DOHH2 (cell line): Measurements from ENCODE around the gene LOXHD1.

Experiments used
- H3F3A ChIP-seq: fragments of 200-600 bp; sonication (generic), shearing (Covaris generic); 2 replicates; pipeline ENCODE4 v1.6.0; 2016; ENCODE audit warnings: antibody characterized with exemption, mild to moderate bottlenecking; ENCODE audit not compliant: control insufficient read depth, insufficient read depth
- H3K27ac ChIP-seq: fragments of 200-600 bp; sonication (generic); 2 replicates; pipeline ENCODE4 v1.5.1; 2014; ENCODE audit warnings: low read depth, mild to moderate bottlenecking, low read length, moderate library complexity
- H3K27me3 ChIP-seq: fragments of 200-600 bp; sonication (generic); 2 replicates; pipeline ENCODE4 v1.6.1; 2014; ENCODE audit warnings: mild to moderate bottlenecking, low read length, mixed read lengths; ENCODE audit not compliant: control insufficient read depth
- H3K36me3 ChIP-seq: fragments of 200-600 bp; sonication (generic); 2 replicates; pipeline ENCODE4 v1.6.1; 2014; ENCODE audit warnings: mild to moderate bottlenecking, low read length, moderate library complexity, mixed read lengths; ENCODE audit not compliant: control insufficient read depth
- H3K4me1 ChIP-seq: fragments of 200-600 bp; sonication (generic); 2 replicates; pipeline ENCODE4 v1.6.1; 2014; ENCODE audit warnings: mild to moderate bottlenecking, low read length, mixed read lengths; ENCODE audit not compliant: control insufficient read depth
- H3K4me2 ChIP-seq: fragments of 200-600 bp; sonication (generic); 2 replicates; pipeline ENCODE4 v1.6.0; 2014; ENCODE audit warnings: mild to moderate bottlenecking, low read length, moderate library complexity
- H3K4me3 ChIP-seq: fragments of 200-600 bp; sonication (generic); 2 replicates; pipeline ENCODE4 v1.5.1; 2014; ENCODE audit warnings: mild to moderate bottlenecking, low read length, mixed read lengths
- H3K79me2 ChIP-seq: fragments of 200-600 bp; sonication (generic); 2 replicates; pipeline ENCODE4 v1.6.1; 2014; ENCODE audit warnings: mild to moderate bottlenecking, low read length, mixed read lengths; ENCODE audit not compliant: control insufficient read depth
- H3K9me2 ChIP-seq: fragments of 200-600 bp; sonication (generic); replicated peaks from 2 replicates; pipeline ENCODE4 v1.6.1; 2014; ENCODE audit warnings: mild to moderate bottlenecking, low read length, mixed read lengths; ENCODE audit not compliant: control insufficient read depth
- H3K9me3 ChIP-seq: fragments of 200-600 bp; sonication (generic); 2 replicates; pipeline ENCODE4 v1.6.1; 2014; ENCODE audit warnings: antibody characterized with exemption, low read length, mixed read lengths; ENCODE audit not compliant: control insufficient read depth, insufficient read depth
- H4K20me1 ChIP-seq: fragments of 200-600 bp; sonication (generic); 2 replicates; pipeline ENCODE4 v1.6.0; 2014; ENCODE audit warnings: low read depth, mild to moderate bottlenecking, antibody characterized with exemption, low read length, moderate library complexity; ENCODE audit not compliant: control insufficient read depth, insufficient read depth
- CTCF ChIP-seq: fragments of 200-600 bp; sonication (generic); IDR thresholded peaks from one replicate; pipeline ENCODE4 v1.5.1; 2014; ENCODE audit warnings: antibody characterized with exemption, mild to moderate bottlenecking, low read depth, low read length; ENCODE audit not compliant: poor library complexity, severe bottlenecking
- EZH2phosphoT487 ChIP-seq: fragments of 200-600 bp; sonication (generic); IDR thresholded peaks from 2 replicates; pipeline ENCODE4 v1.6.1; 2017; ENCODE audit warnings: borderline replicate concordance, mild to moderate bottlenecking, antibody characterized with exemption, low read length, moderate library complexity, mixed read lengths

Gene LOXHD1

GRCh38 chr18:46676182-46676835, 19.3 kb upstream of the LOXHD1 start:
- Histone ChIP-seq H3K4me2 (peak overlapping the region; percentile 9; the same call in 1 of the 2 replicates), H3K4me1 (peaks cover 67% of the 10 kb centered on the region)

GRCh38 chr18:46675112-46675511, 18.1 kb upstream of the LOXHD1 start:
- Histone ChIP-seq H3K4me3 (no peak overlapping the region), H3K9me2 (no peaks in the 10 kb centered on the region), H3K4me1 (peaks cover 56% of the 10 kb centered on the region), H3K27ac (no peak overlapping the region), H4K20me1 (no peaks in the 10 kb centered on the region), H3K27me3 (no peaks in the 10 kb centered on the region), H3K9me3 (no peaks in the 10 kb centered on the region), H3F3A (no peaks in the 10 kb centered on the region), H3K79me2 (no peaks in the 10 kb centered on the region), H3K36me3 (no peaks in the 10 kb centered on the region), H3K4me2 (no peak overlapping the region)
- TF ChIP-seq CTCF (no peak), EZH2phosphoT487 (no peak)

More at GRCh38 chr18:46676182-46676835, 19.3 kb upstream of the LOXHD1 start:
- no peak for TF ChIP-seq CTCF
- no peak for TF ChIP-seq EZH2phosphoT487
- Histone ChIP-seq H4K20me1 (no peaks in the 10 kb centered on the region), H3K9me2 (no peaks in the 10 kb centered on the region), H3F3A (no peaks in the 10 kb centered on the region), H3K79me2 (no peaks in the 10 kb centered on the region), H3K27ac (no peak overlapping the region), H3K36me3 (no peaks in the 10 kb centered on the region), H3K9me3 (no peaks in the 10 kb centered on the region), H3K27me3 (no peaks in the 10 kb centered on the region), H3K4me3 (no peak overlapping the region)

- H3K4me3 ChIP-seq, result no peak overlapping the region
- TF ChIP-seq CTCF (no peak), EZH2phosphoT487 (no peak)
- no peaks in the 10 kb centered on the region for H3K9me2 ChIP-seq
- no peaks in the 10 kb centered on the region for H3K36me3 ChIP-seq
- no peaks in the 10 kb centered on the region for H3K9me3 ChIP-seq
- H3K79me2 ChIP-seq, result no peaks in the 10 kb centered on the region
- H3K27me3 ChIP-seq, result no peaks in the 10 kb centered on the region
- H3F3A ChIP-seq, result no peaks in the 10 kb centered on the region
- H3K4me1 ChIP-seq, result peaks cover 28% of the 10 kb centered on the region
- H3K4me2 ChIP-seq, result peak overlapping the region; percentile 20; the same call in 1 of the 2 replicates
- no peaks in the 10 kb centered on the region for H4K20me1 ChIP-seq
- no peak overlapping the region for H3K27ac ChIP-seq
Observed at GRCh38 chr18:46672062-46672970, 15.3 kb upstream of the LOXHD1 start.
